IPS-18a (cell line): ENCODE results near the gene IGFBP7.

Source experiments
- H3K27ac ChIP-seq: one replicate; pipeline ENCODE4 v1.5.1; 2013; ENCODE audit warnings: low read length
- H3K27me3 ChIP-seq: one replicate; pipeline ENCODE4 v1.6.1; 2013; ENCODE audit warnings: mild to moderate bottlenecking, low read length; ENCODE audit not compliant: control insufficient read depth, insufficient read depth
- H3K36me3 ChIP-seq: one replicate; pipeline ENCODE4 v1.6.1; 2013; ENCODE audit warnings: low read depth, low read length; ENCODE audit not compliant: control insufficient read depth
- H3K4me1 ChIP-seq: one replicate; pipeline ENCODE4 v1.6.1; 2013; ENCODE audit warnings: low read depth, low read length; ENCODE audit not compliant: control insufficient read depth
- H3K4me3 ChIP-seq: one replicate; pipeline ENCODE4 v1.5.1; 2013; ENCODE audit warnings: low read length
- H3K9ac ChIP-seq: one replicate; pipeline ENCODE4 v1.6.1; 2013; ENCODE audit warnings: mild to moderate bottlenecking, low read length, moderate library complexity
- H3K9me3 ChIP-seq: one replicate; pipeline ENCODE4 v1.6.1; 2013; ENCODE audit warnings: low read depth, low read length; ENCODE audit not compliant: control insufficient read depth

The IGFBP7 gene

DNA sequence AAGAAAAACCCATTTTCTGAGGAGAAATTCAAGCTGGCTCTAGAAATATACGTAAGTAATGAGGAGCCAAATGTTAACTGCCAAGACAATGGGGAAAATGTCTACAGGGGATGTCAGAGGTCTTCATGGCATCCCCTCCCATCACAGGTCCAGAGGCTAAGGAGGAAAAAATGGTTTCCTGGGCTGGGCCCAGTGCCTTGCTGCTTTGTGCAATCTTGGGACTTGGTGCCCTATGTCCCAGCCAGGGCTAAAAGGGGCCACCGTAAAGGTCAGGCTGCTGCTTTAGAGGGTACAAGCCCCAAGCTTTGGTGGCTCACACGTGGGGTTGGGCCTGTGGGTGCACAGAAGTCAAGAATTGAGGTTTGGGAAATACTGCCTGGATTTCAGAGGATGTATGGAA, 17.2 kb upstream of the IGFBP7 start:
- Histone ChIP-seq H3K9ac (no peak overlapping the region), H3K4me3 (no peak overlapping the region), H3K9me3 (peaks cover 3% of the 10 kb centered on the region), H3K27ac (no peak overlapping the region), H3K27me3 (no peaks in the 10 kb centered on the region), H3K36me3 (no peaks in the 10 kb centered on the region), H3K4me1 (no peaks in the 10 kb centered on the region)

DNA sequence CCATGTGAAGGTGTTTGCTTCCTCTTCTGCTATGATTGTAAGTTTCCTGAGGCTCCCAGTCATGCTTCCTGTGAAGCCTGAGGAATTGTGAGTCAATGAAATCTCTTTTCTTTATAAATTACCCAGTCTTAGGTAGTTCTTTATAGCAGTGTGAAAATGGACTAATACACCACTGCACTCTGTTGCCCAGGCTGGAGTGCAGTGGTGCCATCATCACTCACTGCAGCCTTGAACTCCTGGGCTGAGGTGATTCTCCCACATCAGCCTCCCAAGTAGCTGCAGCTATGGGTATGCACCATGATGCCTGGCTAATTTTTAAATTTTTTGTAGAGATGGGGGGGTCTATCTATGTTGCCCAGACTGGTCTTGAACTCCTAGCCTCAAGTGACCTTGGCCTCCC, 15.8 kb upstream of the IGFBP7 start:
- Histone ChIP-seq H3K27me3 (no peaks in the 10 kb centered on the region), H3K9me3 (peaks cover 3% of the 10 kb centered on the region), H3K4me3 (no peak overlapping the region), H3K36me3 (no peaks in the 10 kb centered on the region), H3K4me1 (no peaks in the 10 kb centered on the region), H3K27ac (no peak overlapping the region), H3K9ac (no peak overlapping the region)

DNA sequence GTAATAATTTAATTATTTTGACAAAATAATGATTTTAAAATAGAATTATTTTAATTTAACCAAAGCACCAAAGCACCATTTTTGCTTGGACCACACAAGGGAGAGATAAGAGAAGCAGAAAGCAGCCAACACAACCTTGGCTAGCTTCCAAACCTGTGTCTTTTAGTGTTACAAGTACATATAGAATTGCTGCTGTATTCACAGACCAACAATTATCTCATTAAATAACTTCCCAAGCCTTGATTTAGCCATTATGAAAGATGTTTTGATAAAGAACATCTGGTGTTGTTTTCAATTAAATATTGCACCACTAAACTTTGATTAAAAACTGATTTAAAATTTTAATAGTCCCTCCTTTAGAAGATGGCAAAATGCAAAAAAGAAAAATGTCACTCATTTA, 14.0 kb upstream of the IGFBP7 start:
- Histone ChIP-seq H3K27me3 (no peaks in the 10 kb centered on the region), H3K4me3 (no peak overlapping the region), H3K9ac (no peak overlapping the region), H3K27ac (no peak overlapping the region), H3K36me3 (no peaks in the 10 kb centered on the region), H3K4me1 (no peaks in the 10 kb centered on the region), H3K9me3 (peaks cover 3% of the 10 kb centered on the region)

GRCh38 chr4:57122959-57123358, 12.8 kb upstream of the IGFBP7 start:
- Histone ChIP-seq H3K27me3 (no peaks in the 10 kb centered on the region), H3K4me3 (no peak overlapping the region), H3K9ac (no peak overlapping the region), H3K36me3 (no peaks in the 10 kb centered on the region), H3K4me1 (no peaks in the 10 kb centered on the region), H3K27ac (no peak overlapping the region), H3K9me3 (peaks cover 3% of the 10 kb centered on the region)

DNA sequence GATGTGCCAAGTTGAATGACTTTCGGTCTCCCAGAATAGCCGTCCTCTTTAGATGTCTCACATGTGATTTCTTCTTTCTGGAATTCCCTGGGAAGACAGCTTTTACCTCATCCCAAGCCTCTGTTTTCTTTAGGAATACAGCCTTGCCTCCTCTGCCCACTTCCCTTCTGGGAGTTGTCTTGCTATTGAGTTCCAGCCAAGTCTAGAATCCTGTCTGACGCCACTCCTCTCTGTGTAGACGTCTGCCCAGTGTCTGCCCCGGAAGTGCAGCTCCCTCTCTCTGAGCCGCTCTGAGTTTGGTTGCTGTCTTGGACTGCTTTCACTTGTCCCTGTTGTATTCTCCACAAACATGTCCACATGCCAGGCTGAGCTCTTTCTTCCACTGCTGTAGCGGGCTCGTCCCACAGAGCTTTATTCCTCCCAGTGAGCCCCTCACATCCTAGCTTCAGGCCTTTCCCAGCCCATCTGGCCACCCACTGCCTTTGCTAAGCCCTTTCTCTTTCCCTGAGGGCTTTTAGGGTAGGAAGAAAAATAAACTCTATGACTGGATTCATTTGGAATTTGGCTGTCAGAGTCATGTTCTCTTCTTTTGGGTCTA, 9.0 kb upstream of the IGFBP7 start:
- no peaks in the 10 kb centered on the region for H3K4me1 ChIP-seq
- H3K9me3 ChIP-seq, result no peaks in the 10 kb centered on the region
- H3K27ac ChIP-seq, result no peak overlapping the region
- H3K4me3 ChIP-seq, result no peak overlapping the region
- no peaks in the 10 kb centered on the region for H3K27me3 ChIP-seq
- no peak overlapping the region for H3K9ac ChIP-seq
- H3K36me3 ChIP-seq, result no peaks in the 10 kb centered on the region

DNA sequence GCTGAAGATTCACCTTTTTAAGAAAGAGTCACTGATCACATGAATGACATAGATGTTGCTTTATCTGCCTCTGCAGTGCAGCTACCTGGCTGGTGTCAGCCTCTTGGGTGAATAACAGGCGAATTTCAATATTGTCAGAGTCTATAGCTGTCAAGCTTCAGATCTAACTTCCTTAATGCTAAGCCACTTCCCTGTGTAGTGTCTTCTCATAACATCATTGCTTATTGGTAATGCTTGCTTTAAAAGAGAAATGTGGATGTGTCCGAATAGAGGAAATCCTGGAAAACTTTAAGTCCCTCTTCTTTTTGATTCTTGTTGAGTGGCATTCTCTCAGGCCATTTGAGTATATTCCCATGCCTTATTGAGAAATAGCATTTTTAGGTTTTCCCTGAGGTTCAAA, 7.3 kb upstream of the IGFBP7 start:
- H3K4me3 ChIP-seq, result no peak overlapping the region
- H3K27ac ChIP-seq, result no peak overlapping the region
- H3K9ac ChIP-seq, result no peak overlapping the region
- H3K36me3 ChIP-seq, result no peaks in the 10 kb centered on the region
- H3K27me3 ChIP-seq, result peaks cover 3% of the 10 kb centered on the region
- no peaks in the 10 kb centered on the region for H3K4me1 ChIP-seq
- H3K9me3 ChIP-seq, result no peaks in the 10 kb centered on the region

DNA sequence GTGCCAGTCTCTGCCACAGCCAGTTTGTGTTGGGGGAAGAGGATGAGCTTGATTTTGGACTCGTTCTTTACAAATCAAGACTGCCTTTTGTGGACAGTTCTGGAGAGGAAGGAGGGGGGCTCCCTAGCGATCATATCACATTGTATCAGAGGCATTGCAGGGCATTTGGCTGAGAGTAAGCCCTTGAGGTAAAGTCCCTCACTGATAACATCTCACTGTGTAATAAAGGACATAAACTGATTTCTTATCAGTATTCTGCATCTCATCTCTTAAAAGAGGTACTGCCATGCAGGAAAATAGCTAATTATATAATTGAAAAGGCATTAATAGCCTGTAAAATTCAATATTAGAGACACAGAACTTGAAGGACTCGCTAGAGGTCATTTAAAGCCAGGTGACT, 6.1 kb upstream of the IGFBP7 start:
- Histone ChIP-seq H3K27me3 (peaks cover 15% of the 10 kb centered on the region), H3K4me1 (peaks cover 3% of the 10 kb centered on the region), H3K36me3 (no peaks in the 10 kb centered on the region), H3K9ac (no peak overlapping the region), H3K9me3 (no peaks in the 10 kb centered on the region), H3K4me3 (no peak overlapping the region), H3K27ac (no peak overlapping the region)

DNA sequence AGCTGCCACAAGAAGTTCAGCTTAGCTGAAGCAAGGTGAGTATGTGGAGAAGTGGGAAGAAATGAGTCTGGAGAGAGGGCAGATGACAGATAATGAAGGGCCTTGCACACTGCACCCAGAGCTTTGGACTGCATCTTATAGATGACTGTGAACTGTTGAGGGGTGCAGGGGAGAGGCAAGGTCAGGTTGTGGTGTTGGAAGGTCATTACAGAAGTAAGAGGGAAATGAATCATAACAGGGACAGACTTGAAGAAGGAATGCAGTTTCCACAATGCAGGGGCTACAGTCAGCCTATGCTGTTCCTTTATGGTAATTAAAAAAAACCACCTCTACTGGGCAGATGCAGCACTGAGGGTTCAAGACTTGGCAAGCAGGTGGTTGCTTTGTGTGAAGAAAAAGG, 4.8 kb upstream of the IGFBP7 start:
- Histone ChIP-seq H3K4me3 (no peak overlapping the region), H3K9ac (no peak overlapping the region), H3K4me1 (peaks cover 7% of the 10 kb centered on the region), H3K9me3 (no peaks in the 10 kb centered on the region), H3K27me3 (peaks cover 28% of the 10 kb centered on the region), H3K36me3 (no peaks in the 10 kb centered on the region), H3K27ac (no peak overlapping the region)

DNA sequence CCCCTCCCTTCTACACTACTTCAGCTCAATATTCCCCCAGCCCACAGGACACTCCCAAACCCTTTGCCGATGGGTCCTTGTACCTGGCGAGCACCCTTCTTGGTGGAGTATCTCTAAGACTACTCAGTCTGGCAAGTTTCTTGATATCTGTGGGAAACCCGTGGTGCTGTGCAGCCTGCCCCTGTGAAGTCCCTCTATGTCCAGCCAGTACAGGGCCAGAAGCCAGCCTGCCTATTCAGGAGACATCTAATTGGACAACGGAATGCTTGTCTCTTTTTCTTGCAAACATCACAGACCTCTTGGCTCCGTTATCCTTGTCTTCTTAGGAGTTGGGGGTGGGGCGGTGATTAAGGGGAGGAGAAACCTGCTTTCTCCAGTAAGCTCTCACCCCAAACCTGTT, 3.7 kb upstream of the IGFBP7 start:
- no peak overlapping the region for H3K27ac ChIP-seq
- no peak overlapping the region for H3K4me3 ChIP-seq
- peaks cover 39% of the 10 kb centered on the region for H3K27me3 ChIP-seq
- H3K9me3 ChIP-seq, result no peaks in the 10 kb centered on the region
- peaks cover 7% of the 10 kb centered on the region for H3K4me1 ChIP-seq
- no peak overlapping the region for H3K9ac ChIP-seq
- H3K36me3 ChIP-seq, result no peaks in the 10 kb centered on the region

- no peak overlapping the region for H3K27ac ChIP-seq
- no peaks in the 10 kb centered on the region for H3K36me3 ChIP-seq
- H3K4me3 ChIP-seq, result peak overlapping the region; percentile 51
- H3K27me3 ChIP-seq, result peaks cover 57% of the 10 kb centered on the region
- no peaks in the 10 kb centered on the region for H3K9me3 ChIP-seq
- H3K9ac ChIP-seq, result no peak overlapping the region
- peaks cover 7% of the 10 kb centered on the region for H3K4me1 ChIP-seq
These were observed 691 bp upstream of the IGFBP7 start for GRCh38 chr4:57110640-57111511.

DNA sequence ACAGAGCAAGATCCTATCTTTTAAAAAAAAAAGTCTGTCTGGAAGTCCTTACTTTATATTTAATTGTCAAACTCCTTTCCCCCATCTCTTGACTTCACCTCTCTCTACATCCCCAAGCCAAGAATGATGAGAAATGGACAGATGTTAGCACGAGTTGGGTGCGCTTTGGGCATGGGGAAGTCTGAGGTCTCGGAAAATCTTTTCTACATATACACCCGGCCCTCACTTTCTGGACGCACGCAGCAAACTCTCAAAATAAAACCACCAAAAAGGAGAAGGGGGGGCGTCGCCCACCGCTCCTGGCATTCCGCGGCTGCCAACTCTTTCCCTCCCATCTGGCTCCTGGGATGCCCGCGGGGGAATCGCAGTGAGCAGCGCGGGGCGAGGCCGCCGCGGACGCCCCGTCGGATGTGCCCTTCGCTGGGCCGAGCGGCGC, 756 bp downstream of the IGFBP7 start:
- Histone ChIP-seq H3K9ac (no peak overlapping the region), H3K27me3 (peaks cover 57% of the 10 kb centered on the region), H3K27ac (no peak overlapping the region)

DNA sequence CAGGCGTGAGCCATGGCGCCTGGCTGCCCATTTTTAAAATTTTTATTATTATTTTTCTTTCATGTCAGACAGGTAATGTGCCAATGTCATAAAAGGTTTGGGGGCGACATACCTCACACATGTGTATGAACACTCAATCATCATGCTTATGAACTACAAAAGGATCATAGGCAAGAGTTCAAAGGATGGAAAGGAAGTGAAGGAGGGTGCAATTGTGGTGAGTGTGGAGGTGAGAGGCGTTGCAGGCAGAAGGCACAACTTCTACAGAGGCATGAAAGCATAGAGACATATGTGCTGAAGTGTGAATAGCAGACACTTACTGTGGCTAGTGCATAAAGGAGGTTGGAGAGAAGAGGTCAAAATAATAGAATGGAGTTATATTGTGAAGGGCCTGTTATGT, 4.0 kb downstream of the IGFBP7 start:
- Histone ChIP-seq H3K27ac (no peak overlapping the region), H3K27me3 (peaks cover 41% of the 10 kb centered on the region), H3K4me1 (peaks cover 10% of the 10 kb centered on the region), H3K36me3 (no peaks in the 10 kb centered on the region), H3K4me3 (no peak overlapping the region), H3K9me3 (no peaks in the 10 kb centered on the region), H3K9ac (no peak overlapping the region)

More for the DNA sequence above, 756 bp downstream of the IGFBP7 start:
- Histone ChIP-seq H3K9me3 (no peaks in the 10 kb centered on the region), H3K36me3 (no peaks in the 10 kb centered on the region), H3K4me1 (peaks cover 7% of the 10 kb centered on the region), H3K4me3 (peak overlapping the region; percentile 51)
